ENCODE measurements around the gene CYFIP1.

Gene CYFIP1

GRCh38 chr15:22969489-22969888 is 10.7 kb downstream of the CYFIP1 start:
- no peak for DNase-seq (ENCODE audit: extremely low read depth in 1 of 2, low read depth in 1 of 2)

GRCh38 chr15:22968366-22968765 is 11.8 kb downstream of the CYFIP1 start:
- no peak for DNase-seq (ENCODE audit: extremely low read depth in 1 of 2, low read depth in 1 of 2)

GRCh38 chr15:22967084-22967770 is 12.9 kb downstream of the CYFIP1 start:
- no peak for DNase-seq (ENCODE audit: extremely low read depth in 1 of 2, low read depth in 1 of 2)

GRCh38 chr15:22966321-22967083 is 13.7 kb downstream of the CYFIP1 start:
- DNase-seq (ENCODE audit: extremely low read depth in 1 of 2, low read depth in 1 of 2), result no peak

- no peak for DNase-seq (ENCODE audit: extremely low read depth in 1 of 2, low read depth in 1 of 2)
Observed at GRCh38 chr15:22963641-22964040, 16.5 kb downstream of the CYFIP1 start.

- no peak for DNase-seq (ENCODE audit: extremely low read depth in 1 of 2, low read depth in 1 of 2)
Observed at GRCh38 chr15:22962611-22963010, 17.6 kb downstream of the CYFIP1 start.

- DNase-seq (ENCODE audit: extremely low read depth in 1 of 2, low read depth in 1 of 2), result no peak
Observed at GRCh38 chr15:22961762-22962161, 18.4 kb downstream of the CYFIP1 start.

- no peak for DNase-seq (ENCODE audit: extremely low read depth in 1 of 2, low read depth in 1 of 2)
Observed at GRCh38 chr15:22960556-22960955, 19.6 kb downstream of the CYFIP1 start.

- DNase-seq (ENCODE audit: extremely low read depth in 1 of 2, low read depth in 1 of 2), result no peak
Observed at GRCh38 chr15:22960126-22960525, 20.0 kb downstream of the CYFIP1 start.

GRCh38 chr15:22959321-22960101 is 20.7 kb downstream of the CYFIP1 start:
- DNase-seq (ENCODE audit: extremely low read depth in 1 of 2, low read depth in 1 of 2), result no peak

- DNase-seq (ENCODE audit: extremely low read depth in 1 of 2, low read depth in 1 of 2), result no peak
Observed at GRCh38 chr15:22958487-22959280, 21.5 kb downstream of the CYFIP1 start.

- DNase-seq (ENCODE audit: extremely low read depth in 1 of 2, low read depth in 1 of 2), result no peak
Observed at GRCh38 chr15:22956978-22957260, 23.2 kb downstream of the CYFIP1 start.

- no peak for DNase-seq (ENCODE audit: extremely low read depth in 1 of 2, low read depth in 1 of 2)
Observed at GRCh38 chr15:22956257-22956977, 23.8 kb downstream of the CYFIP1 start.

GRCh38 chr15:22955544-22956119 is 24.5 kb downstream of the CYFIP1 start:
- no peak for DNase-seq (ENCODE audit: extremely low read depth in 1 of 2, low read depth in 1 of 2)

GRCh38 chr15:22954798-22955543 is 25.2 kb downstream of the CYFIP1 start:
- no peak for DNase-seq (ENCODE audit: extremely low read depth in 1 of 2, low read depth in 1 of 2)

GRCh38 chr15:22954326-22954725 is 25.8 kb downstream of the CYFIP1 start:
- no peak for DNase-seq (ENCODE audit: extremely low read depth in 1 of 2, low read depth in 1 of 2)

- no peak for DNase-seq (ENCODE audit: extremely low read depth in 1 of 2, low read depth in 1 of 2)
Observed at GRCh38 chr15:22952796-22953579, 27.2 kb downstream of the CYFIP1 start.

- DNase-seq (ENCODE audit: extremely low read depth in 1 of 2, low read depth in 1 of 2), result no peak
Observed at GRCh38 chr15:22951381-22952280, 28.5 kb downstream of the CYFIP1 start.
